ENCODE data around the gene CD48.

DNA sequence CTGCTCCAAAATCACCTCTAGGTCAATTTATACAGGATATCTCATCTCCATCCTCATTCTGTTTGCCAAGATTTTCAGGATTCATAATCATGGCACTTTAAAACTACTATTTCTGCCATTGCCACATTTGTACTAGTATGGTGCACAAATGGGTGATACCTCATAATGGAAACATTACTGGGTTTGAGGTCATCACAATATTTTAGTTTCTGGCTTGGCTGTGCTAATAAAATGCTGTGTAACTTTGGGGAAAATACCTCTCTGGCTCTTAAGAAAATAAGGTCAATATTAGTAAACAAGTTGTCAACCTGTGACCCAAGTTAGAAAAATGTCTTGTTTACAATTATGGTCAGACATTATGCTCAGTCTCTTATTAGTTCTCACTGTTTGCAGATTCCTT lies 22.7 kb upstream of the CD48 start:
- TF ChIP-seq, protein P1, sequence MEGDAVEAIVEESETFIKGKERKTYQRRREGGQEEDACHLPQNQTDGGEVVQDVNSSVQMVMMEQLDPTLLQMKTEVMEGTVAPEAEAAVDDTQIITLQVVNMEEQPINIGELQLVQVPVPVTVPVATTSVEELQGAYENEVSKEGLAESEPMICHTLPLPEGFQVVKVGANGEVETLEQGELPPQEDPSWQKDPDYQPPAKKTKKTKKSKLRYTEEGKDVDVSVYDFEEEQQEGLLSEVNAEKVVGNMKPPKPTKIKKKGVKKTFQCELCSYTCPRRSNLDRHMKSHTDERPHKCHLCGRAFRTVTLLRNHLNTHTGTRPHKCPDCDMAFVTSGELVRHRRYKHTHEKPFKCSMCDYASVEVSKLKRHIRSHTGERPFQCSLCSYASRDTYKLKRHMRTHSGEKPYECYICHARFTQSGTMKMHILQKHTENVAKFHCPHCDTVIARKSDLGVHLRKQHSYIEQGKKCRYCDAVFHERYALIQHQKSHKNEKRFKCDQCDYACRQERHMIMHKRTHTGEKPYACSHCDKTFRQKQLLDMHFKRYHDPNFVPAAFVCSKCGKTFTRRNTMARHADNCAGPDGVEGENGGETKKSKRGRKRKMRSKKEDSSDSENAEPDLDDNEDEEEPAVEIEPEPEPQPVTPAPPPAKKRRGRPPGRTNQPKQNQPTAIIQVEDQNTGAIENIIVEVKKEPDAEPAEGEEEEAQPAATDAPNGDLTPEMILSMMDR (IDR thresholded peaks at IDR 0.05; ENCODE audit: insufficient read depth, low read length, poor library complexity, severe bottlenecking), result no peak
- no peak for TF ChIP-seq EZH2phosphoT487 (conservative IDR thresholded peaks at IDR 0.05; ENCODE audit: low read length)
